GM06990 (cell line): Measurements from ENCODE around the gene IL18.
A peak's percentile ranks its signal among the peaks of the same experiment; 100 is the strongest.

Source experiments
- DNase-seq: peaks from one replicate; pipeline ENCODE4 v3.0.0-alpha.2; 2011; ENCODE audit not compliant: insufficient read length; ENCODE audit errors: extremely low read depth
- H3K27me3 ChIP-seq: replicated peaks from 2 replicates; pipeline ENCODE4 v1.6.0; 2011; ENCODE audit warnings: low read length; ENCODE audit not compliant: control insufficient read depth, insufficient read depth
- H3K36me3 ChIP-seq: 2 replicates; pipeline ENCODE4 v1.5.1; 2011; ENCODE audit warnings: low read length; ENCODE audit not compliant: control insufficient read depth, insufficient read depth
- H3K4me3 ChIP-seq: replicated peaks from 2 replicates; pipeline ENCODE4 v1.5.1; 2011; ENCODE audit warnings: low read depth, mild to moderate bottlenecking, control low read depth, low read length
- CTCF ChIP-seq: IDR thresholded peaks from 2 replicates; pipeline ENCODE4 v1.5.1; 2011; ENCODE audit warnings: low read length, control low read depth, mild to moderate bottlenecking, inconsistent platforms; ENCODE audit not compliant: insufficient read depth, poor library complexity, severe bottlenecking

The IL18 gene

DNA sequence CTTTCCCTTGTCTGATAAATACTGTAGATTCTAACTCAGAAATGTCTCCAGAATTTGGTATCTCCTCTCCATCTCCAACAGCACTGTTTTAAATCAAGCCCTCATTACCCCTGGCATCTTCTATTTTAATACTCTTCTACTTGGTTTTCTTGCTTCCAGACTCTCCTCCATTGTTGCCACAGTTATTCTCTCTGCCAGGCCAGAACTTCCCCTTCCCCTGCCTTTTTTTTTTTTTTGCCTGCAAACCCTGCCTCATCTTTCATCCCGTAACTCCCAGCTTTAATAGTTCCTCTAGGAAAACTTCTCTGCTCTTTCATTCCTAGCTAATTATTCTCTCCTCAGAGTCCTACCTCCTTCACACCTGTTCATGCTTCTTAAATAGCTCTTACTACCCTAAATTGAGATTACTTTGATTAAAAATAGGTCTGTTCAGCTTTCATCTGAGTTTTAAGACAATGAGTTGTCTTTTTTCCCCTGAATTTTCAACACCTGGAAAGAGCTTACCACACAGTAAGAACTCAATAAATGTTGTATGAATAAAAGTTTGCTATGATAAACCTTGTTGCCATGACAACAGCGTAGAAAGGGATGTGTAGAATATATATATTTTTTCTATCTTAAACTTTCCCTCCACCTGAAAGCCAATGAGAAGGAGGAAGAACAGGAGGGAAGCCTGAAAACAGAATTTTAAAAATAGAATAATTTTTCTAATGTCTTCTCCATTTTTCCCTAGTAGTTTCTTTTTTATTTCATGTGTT, 3.6 kb downstream of the IL18 start:
- no peak for DNase-seq
- Histone ChIP-seq H3K27me3 (no peaks in the 10 kb centered on the region), H3K4me3 (no peak overlapping the region), H3K36me3 (no peaks in the 10 kb centered on the region)
- TF ChIP-seq CTCF, result no peak

DNA sequence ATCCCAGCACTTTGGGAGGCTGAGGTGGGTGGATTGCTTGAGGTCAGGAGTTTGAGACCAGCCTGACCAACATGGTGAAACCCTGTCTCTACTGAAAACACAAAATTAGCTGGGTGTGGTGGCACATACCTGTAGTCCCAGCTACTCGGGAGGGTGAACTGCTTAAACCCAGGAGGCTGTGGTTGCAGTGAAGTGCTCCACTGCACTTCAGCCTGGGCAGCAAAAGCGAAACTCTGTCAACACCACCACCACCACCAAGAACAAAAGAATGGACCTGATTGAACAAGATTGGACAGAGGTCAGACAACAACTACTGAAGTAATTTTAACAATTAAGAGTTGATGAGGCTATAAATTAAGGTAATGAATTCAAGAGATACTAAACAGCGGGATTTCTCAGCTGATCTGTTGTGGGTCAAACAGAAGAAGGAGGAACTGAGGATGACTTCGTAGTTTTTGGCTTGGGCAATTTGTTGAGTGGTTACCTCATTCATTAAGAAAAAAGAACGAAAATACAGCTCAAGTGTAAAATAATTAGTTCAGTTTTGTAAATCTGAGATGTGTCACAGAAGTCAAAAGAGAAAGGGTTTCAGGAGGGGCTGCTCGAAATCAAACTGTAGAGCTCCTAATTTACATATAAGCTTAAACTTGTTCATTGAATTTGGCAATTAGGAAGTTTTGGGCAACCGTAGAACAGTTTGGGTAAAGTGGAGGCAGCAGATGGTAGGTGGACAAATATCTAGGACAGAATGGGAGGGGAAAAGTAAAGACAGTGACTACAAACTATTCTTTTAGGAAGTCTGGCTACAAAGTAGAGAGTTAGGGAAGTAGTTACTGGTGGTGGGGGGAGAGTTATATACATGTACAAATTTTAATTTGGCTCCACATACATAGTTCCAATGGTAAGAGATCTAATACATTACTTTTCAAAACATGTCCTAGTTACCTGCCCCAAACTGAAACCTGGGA, 4.5 kb downstream of the IL18 start:
- peak; percentile 39 for DNase-seq

GRCh38 chr11:112156956-112157766, 6.7 kb downstream of the IL18 start:
- no peak for TF ChIP-seq CTCF
- Histone ChIP-seq H3K27me3 (no peaks in the 10 kb centered on the region), H3K36me3 (no peaks in the 10 kb centered on the region), H3K4me3 (no peak overlapping the region)
- no peak for DNase-seq

More for the DNA sequence above, 4.5 kb downstream of the IL18 start:
- no peak for TF ChIP-seq CTCF
- Histone ChIP-seq H3K4me3 (no peak overlapping the region), H3K27me3 (no peaks in the 10 kb centered on the region), H3K36me3 (no peaks in the 10 kb centered on the region)

GRCh38 chr11:112156153-112156955, 7.5 kb downstream of the IL18 start:
- TF ChIP-seq CTCF, result no peak
- Histone ChIP-seq H3K36me3 (no peaks in the 10 kb centered on the region), H3K4me3 (no peak overlapping the region), H3K27me3 (no peaks in the 10 kb centered on the region)
- no peak for DNase-seq

GRCh38 chr11:112150517-112150916, 13.4 kb downstream of the IL18 start:
- Histone ChIP-seq H3K4me3 (no peak overlapping the region), H3K36me3 (no peaks in the 10 kb centered on the region), H3K27me3 (no peaks in the 10 kb centered on the region)
- DNase-seq, result no peak
- TF ChIP-seq CTCF, result no peak
